ENCODE results near the gene P4HB.

P4HB gene

GRCh38 chr17:81843713-81844326, 16.5 kb downstream of the P4HB start:
- ATAC-seq = no peak
- TF ChIP-seq CSDC2 (CRISPR knock-in tag; IDR thresholded peaks at IDR 0.05) (no peak), PATZ1 (CRISPR knock-in tag; IDR thresholded peaks at IDR 0.05; ENCODE audit: borderline replicate concordance) (no peak), POU6F1 (CRISPR knock-in tag; IDR thresholded peaks at IDR 0.05; ENCODE audit: borderline replicate concordance, low read depth) (no peak), ZC3H10 (CRISPR knock-in tag; IDR thresholded peaks at IDR 0.05) (no peak), RARB (CRISPR knock-in tag; IDR thresholded peaks at IDR 0.05) (no peak), CREB5 (CRISPR knock-in tag; IDR thresholded peaks at IDR 0.05; ENCODE audit: low read depth) (no peak), BACH2 (CRISPR knock-in tag; IDR thresholded peaks at IDR 0.05; ENCODE audit: borderline replicate concordance) (no peak), ARNTL (CRISPR knock-in tag; IDR thresholded peaks at IDR 0.05; ENCODE audit: borderline replicate concordance, low read depth) (no peak), ZFP30 (CRISPR knock-in tag; IDR thresholded peaks at IDR 0.05) (no peak), PPARA (CRISPR knock-in tag; IDR thresholded peaks at IDR 0.05; ENCODE audit: borderline replicate concordance) (no peak), TOX (CRISPR knock-in tag; IDR thresholded peaks at IDR 0.05; ENCODE audit: borderline replicate concordance) (no peak), ESRRG (CRISPR knock-in tag; IDR thresholded peaks at IDR 0.05) (no peak), ISL1 (CRISPR knock-in tag; IDR thresholded peaks at IDR 0.05) (no peak), SNAI2 (CRISPR knock-in tag; IDR thresholded peaks at IDR 0.05) (no peak), ZFP3 (CRISPR knock-in tag; IDR thresholded peaks at IDR 0.05) (no peak), CSRNP3 (CRISPR knock-in tag; IDR thresholded peaks at IDR 0.05) (no peak), GLIS3 (CRISPR knock-in tag; IDR thresholded peaks at IDR 0.05) (no peak), ZNF8 (CRISPR knock-in tag; IDR thresholded peaks at IDR 0.05) (no peak), TCF4 (CRISPR knock-in tag; IDR thresholded peaks at IDR 0.05; ENCODE audit: borderline replicate concordance) (no peak), TSHZ2 (CRISPR knock-in tag; IDR thresholded peaks at IDR 0.05) (no peak)

GRCh38 chr17:81842725-81843504, 17.4 kb downstream of the P4HB start:
- no peak; the same call in 1 of the 3 replicates for ATAC-seq
- TF ChIP-seq PPARA (CRISPR knock-in tag; IDR thresholded peaks at IDR 0.05; ENCODE audit: borderline replicate concordance) (no peak), ZNF565 (CRISPR knock-in tag; conservative IDR thresholded peaks at IDR 0.05; ENCODE audit: low read depth) (no peak), ARNTL (CRISPR knock-in tag; IDR thresholded peaks at IDR 0.05; ENCODE audit: borderline replicate concordance, low read depth) (no peak), CSDC2 (CRISPR knock-in tag; IDR thresholded peaks at IDR 0.05) (no peak), POU6F1 (CRISPR knock-in tag; IDR thresholded peaks at IDR 0.05; ENCODE audit: borderline replicate concordance, low read depth) (no peak), ESRRG (CRISPR knock-in tag; IDR thresholded peaks at IDR 0.05) (no peak), CSRNP3 (CRISPR knock-in tag; IDR thresholded peaks at IDR 0.05) (no peak), TOX (CRISPR knock-in tag; IDR thresholded peaks at IDR 0.05; ENCODE audit: borderline replicate concordance) (no peak), ZNF8 (CRISPR knock-in tag; IDR thresholded peaks at IDR 0.05) (no peak), ZFP3 (CRISPR knock-in tag; IDR thresholded peaks at IDR 0.05) (no peak), TSHZ2 (CRISPR knock-in tag; IDR thresholded peaks at IDR 0.05) (no peak), ZC3H10 (CRISPR knock-in tag; IDR thresholded peaks at IDR 0.05) (no peak), SNAI2 (CRISPR knock-in tag; IDR thresholded peaks at IDR 0.05) (no peak), ZFP30 (CRISPR knock-in tag; IDR thresholded peaks at IDR 0.05) (no peak)

Data from SK-N-SH treated with all-trans-retinoic acid at 6 μM for 48 hours (cell line).